OCI-LY7 (cell line): ENCODE measurements around the gene PLPP3.

ENCODE experiments used
- EZH2phosphoT487 ChIP-seq: fragments of 200-600 bp; sonication (generic); IDR thresholded peaks from 2 replicates; pipeline ENCODE4 v1.6.1; 2018; ENCODE audit warnings: low read depth, borderline replicate concordance, mild to moderate bottlenecking, mixed run types, antibody characterized with exemption, low read length, moderate library complexity, mixed read lengths
- TF ChIP-seq, protein P1 (sequence below): fragments of 200-600 bp; sonication (generic); conservative IDR thresholded peaks from 2 replicates; pipeline ENCODE4 v1.5.1; 2014; ENCODE audit warnings: mild to moderate bottlenecking, antibody characterized with exemption, low read length, moderate library complexity, mixed read lengths

DNA sequence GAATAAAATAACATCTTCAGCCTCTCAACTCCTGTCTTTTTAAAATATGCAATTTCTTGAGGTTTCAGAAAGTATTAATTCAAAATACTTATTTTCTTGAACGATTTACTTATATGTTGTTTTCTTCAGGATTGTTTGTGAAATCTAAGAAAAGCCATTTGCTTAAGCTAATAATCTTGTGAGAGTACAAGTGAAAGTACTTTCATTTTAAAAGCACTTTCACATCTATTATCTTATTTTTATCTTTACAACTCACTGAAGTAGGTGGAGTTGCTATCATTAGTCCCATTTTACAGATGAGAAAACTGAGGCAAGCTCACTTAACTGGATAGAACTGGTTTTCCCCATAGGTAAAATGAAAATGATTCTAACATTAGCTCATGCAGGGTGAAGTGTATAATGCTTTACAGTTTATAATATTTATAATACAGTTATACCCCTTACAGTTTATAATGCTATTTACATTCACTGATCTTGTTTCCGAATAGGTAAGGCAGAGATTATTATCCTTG is 4.7 kb upstream of the PLPP3 start:
- TF ChIP-seq EZH2phosphoT487: no peak
- TF ChIP-seq, protein P1, sequence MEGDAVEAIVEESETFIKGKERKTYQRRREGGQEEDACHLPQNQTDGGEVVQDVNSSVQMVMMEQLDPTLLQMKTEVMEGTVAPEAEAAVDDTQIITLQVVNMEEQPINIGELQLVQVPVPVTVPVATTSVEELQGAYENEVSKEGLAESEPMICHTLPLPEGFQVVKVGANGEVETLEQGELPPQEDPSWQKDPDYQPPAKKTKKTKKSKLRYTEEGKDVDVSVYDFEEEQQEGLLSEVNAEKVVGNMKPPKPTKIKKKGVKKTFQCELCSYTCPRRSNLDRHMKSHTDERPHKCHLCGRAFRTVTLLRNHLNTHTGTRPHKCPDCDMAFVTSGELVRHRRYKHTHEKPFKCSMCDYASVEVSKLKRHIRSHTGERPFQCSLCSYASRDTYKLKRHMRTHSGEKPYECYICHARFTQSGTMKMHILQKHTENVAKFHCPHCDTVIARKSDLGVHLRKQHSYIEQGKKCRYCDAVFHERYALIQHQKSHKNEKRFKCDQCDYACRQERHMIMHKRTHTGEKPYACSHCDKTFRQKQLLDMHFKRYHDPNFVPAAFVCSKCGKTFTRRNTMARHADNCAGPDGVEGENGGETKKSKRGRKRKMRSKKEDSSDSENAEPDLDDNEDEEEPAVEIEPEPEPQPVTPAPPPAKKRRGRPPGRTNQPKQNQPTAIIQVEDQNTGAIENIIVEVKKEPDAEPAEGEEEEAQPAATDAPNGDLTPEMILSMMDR: no peak
